HCT116 (cell line): Measurements from ENCODE around the gene ZBTB21.

ENCODE experiments used
- CEBPB ChIP-seq: IDR thresholded peaks from 2 replicates; pipeline ENCODE4 v1.6.1; 2012; ENCODE audit warnings: low read depth
- ELF1 ChIP-seq: IDR thresholded peaks from 2 replicates; pipeline ENCODE4 v1.6.1; 2012; ENCODE audit warnings: low read depth, borderline replicate concordance
- EZH2 ChIP-seq: fragments of 200-600 bp; sonication (generic); IDR thresholded peaks from 2 replicates; pipeline ENCODE4 v1.6.1; 2017; ENCODE audit warnings: antibody characterized with exemption, mixed run types
- FOSL1 ChIP-seq: IDR thresholded peaks from 2 replicates; pipeline ENCODE4 v1.6.1; 2012; ENCODE audit warnings: low read depth
- POLR2A ChIP-seq: IDR thresholded peaks from 2 replicates; pipeline ENCODE4 v1.7.0; 2011; ENCODE audit warnings: borderline replicate concordance; ENCODE audit not compliant: insufficient read depth, insufficient read length; ENCODE audit errors: extremely low read depth
- RAD21 ChIP-seq: IDR thresholded peaks from 2 replicates; pipeline ENCODE4 v1.6.1; 2012; ENCODE audit warnings: low read depth, mild to moderate bottlenecking
- SIN3A ChIP-seq: IDR thresholded peaks from 2 replicates; pipeline ENCODE4 v1.6.1; 2012; ENCODE audit warnings: low read depth
- SRF ChIP-seq: IDR thresholded peaks from 2 replicates; pipeline ENCODE4 v1.6.1; 2012; ENCODE audit warnings: low read depth
- ZNF274 ChIP-seq: fragments of 200-500 bp; sonication (Bioruptor generic); IDR thresholded peaks from 2 replicates; pipeline ENCODE4 v1.6.1; 2014; ENCODE audit warnings: mild to moderate bottlenecking, low read depth, low read length, inconsistent platforms
- TF ChIP-seq, protein P1 (sequence below), 3 experiments: fragments of 200-600 bp in 1 of 3; sonication (generic) in 1 of 3; IDR thresholded peaks in 2 of 3; conservative IDR thresholded peaks in 1 of 3; 2 replicates each; pipeline ENCODE4 v1.5.1; 2012 to 2017; ENCODE audit warnings: low read depth in 2 of 3, low read length in 2 of 3, antibody characterized with exemption in 1 of 3, borderline replicate concordance in 1 of 3, control low read depth in 1 of 3, mild to moderate bottlenecking in 1 of 3, mixed read lengths in 1 of 3, mixed run types in 1 of 3, moderate library complexity in 1 of 3; ENCODE audit not compliant: insufficient read depth in 1 of 3
- TF ChIP-seq, protein P2 (sequence below): IDR thresholded peaks from 2 replicates; pipeline ENCODE4 v1.6.1; 2011; ENCODE audit warnings: mild to moderate bottlenecking, low read length, moderate library complexity; ENCODE audit not compliant: insufficient replicate concordance; ENCODE audit errors: extremely low read depth
- TF ChIP-seq, protein P3 (sequence below): IDR thresholded peaks from 2 replicates; pipeline ENCODE4 v1.6.1; 2012

DNA sequence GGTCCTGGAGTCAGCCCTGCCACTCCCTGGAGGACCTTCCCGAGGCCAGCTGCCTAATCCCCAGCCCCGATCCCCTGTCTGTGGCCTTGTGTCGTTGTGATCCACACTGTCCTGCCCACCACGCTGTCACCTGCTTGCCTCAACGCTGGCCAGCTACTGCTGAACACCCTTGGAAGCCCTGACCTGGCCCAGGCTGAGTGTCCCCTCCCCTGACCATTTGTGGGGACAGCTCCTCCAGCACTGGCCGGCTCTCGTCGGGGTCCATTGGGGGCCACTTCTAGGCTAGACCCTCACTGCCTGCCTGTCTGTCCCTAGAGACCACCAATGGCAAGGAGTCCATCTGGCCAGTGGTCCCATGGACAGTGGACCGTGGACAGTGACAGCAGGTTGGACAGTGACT is 49.0 kb upstream of the ZBTB21 start:
- no peak for TF ChIP-seq FOSL1
- no peak for TF ChIP-seq SIN3A
- TF ChIP-seq, protein P1, sequence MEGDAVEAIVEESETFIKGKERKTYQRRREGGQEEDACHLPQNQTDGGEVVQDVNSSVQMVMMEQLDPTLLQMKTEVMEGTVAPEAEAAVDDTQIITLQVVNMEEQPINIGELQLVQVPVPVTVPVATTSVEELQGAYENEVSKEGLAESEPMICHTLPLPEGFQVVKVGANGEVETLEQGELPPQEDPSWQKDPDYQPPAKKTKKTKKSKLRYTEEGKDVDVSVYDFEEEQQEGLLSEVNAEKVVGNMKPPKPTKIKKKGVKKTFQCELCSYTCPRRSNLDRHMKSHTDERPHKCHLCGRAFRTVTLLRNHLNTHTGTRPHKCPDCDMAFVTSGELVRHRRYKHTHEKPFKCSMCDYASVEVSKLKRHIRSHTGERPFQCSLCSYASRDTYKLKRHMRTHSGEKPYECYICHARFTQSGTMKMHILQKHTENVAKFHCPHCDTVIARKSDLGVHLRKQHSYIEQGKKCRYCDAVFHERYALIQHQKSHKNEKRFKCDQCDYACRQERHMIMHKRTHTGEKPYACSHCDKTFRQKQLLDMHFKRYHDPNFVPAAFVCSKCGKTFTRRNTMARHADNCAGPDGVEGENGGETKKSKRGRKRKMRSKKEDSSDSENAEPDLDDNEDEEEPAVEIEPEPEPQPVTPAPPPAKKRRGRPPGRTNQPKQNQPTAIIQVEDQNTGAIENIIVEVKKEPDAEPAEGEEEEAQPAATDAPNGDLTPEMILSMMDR (IDR thresholded peaks at IDR 0.05 in 2 of 3, conservative IDR thresholded peaks at IDR 0.05 in 1 of 3; ENCODE audit: borderline replicate concordance in 1 of 3, insufficient read depth in 1 of 3, low read depth in 2 of 3, low read length in 2 of 3), result no peak
- no peak for TF ChIP-seq POLR2A
- TF ChIP-seq, protein P2, sequence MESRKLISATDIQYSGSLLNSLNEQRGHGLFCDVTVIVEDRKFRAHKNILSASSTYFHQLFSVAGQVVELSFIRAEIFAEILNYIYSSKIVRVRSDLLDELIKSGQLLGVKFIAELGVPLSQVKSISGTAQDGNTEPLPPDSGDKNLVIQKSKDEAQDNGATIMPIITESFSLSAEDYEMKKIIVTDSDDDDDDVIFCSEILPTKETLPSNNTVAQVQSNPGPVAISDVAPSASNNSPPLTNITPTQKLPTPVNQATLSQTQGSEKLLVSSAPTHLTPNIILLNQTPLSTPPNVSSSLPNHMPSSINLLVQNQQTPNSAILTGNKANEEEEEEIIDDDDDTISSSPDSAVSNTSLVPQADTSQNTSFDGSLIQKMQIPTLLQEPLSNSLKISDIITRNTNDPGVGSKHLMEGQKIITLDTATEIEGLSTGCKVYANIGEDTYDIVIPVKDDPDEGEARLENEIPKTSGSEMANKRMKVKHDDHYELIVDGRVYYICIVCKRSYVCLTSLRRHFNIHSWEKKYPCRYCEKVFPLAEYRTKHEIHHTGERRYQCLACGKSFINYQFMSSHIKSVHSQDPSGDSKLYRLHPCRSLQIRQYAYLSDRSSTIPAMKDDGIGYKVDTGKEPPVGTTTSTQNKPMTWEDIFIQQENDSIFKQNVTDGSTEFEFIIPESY, result no peak
- TF ChIP-seq, protein P3, sequence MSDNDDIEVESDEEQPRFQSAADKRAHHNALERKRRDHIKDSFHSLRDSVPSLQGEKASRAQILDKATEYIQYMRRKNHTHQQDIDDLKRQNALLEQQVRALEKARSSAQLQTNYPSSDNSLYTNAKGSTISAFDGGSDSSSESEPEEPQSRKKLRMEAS, result no peak
- no peak for TF ChIP-seq ZNF274
- TF ChIP-seq EZH2, result no peak
- no peak for TF ChIP-seq SRF
- TF ChIP-seq CEBPB, result no peak
- no peak for TF ChIP-seq ELF1
- no peak for TF ChIP-seq RAD21
